ENCODE data around the gene TNK2.
"Not testable (repeated sequence)": the region's sequence is repeated elsewhere in the genome, so short reads cannot be mapped to it uniquely, and the experiment has no call there.

The TNK2 gene

GRCh38 chr3:195825857-195826804 is 82.2 kb downstream of the TNK2 start:
- H2AK5ac ChIP-seq (ENCODE audit: low read depth, low read length): peak overlapping the region; percentile 66
- DNase-seq (ENCODE audit: low spot score): no peak
- peaks cover 0 to 23% (median 0%) of the 10 kb centered on the region in 3 experiments for H3K27me3 ChIP-seq (ENCODE audit: control insufficient read depth in 3 of 3, insufficient read depth in 3 of 3, low read depth in 1 of 3, low read length in 3 of 3)
- no peak overlapping the region for H2BK12ac ChIP-seq (ENCODE audit: low read length)
- no peak overlapping the region for H3K4ac ChIP-seq (ENCODE audit: low read length)
- H3K18ac ChIP-seq (ENCODE audit: low read length): no peak overlapping the region
- no CpG with 5 or more reads among the region's 47 CpGs for WGBS, 2 donors (ENCODE audit: extremely low coverage in 2 of 2, insufficient read length in 2 of 2, insufficient replicate concordance in 1 of 2)
- H2BK15ac ChIP-seq (ENCODE audit: low read length): no peak overlapping the region
- H3K4me3 ChIP-seq (ENCODE audit: low read length in 2 of 2): no peak overlapping the region
- peak overlapping the region; percentile 3 for H3K23ac ChIP-seq (ENCODE audit: low read depth, low read length, poor library complexity)
- no peaks in the 10 kb centered on the region for H3K79me1 ChIP-seq (ENCODE audit: low read depth, low read length)
- no peak overlapping the region for H3K27ac ChIP-seq (replicated peaks; ENCODE audit: low read length)
- no peaks in the 10 kb centered on the region for H3K9me3 ChIP-seq (replicated peaks in 1 of 2; ENCODE audit: control insufficient read depth in 2 of 2, insufficient read depth in 1 of 2, low read depth in 1 of 2, low read length in 2 of 2)
- no peaks in the 10 kb centered on the region for H3K4me1 ChIP-seq (ENCODE audit: control insufficient read depth in 2 of 2, insufficient read depth in 1 of 2, low read depth in 1 of 2, low read length in 2 of 2)
- H2AFZ ChIP-seq (ENCODE audit: low read length): no peak overlapping the region
- H2BK5ac ChIP-seq (ENCODE audit: low read length): no peak overlapping the region
- no peak overlapping the region for H3K9ac ChIP-seq (ENCODE audit: low read depth, low read length, poor library complexity)
- no peak overlapping the region for H3K4me2 ChIP-seq (ENCODE audit: insufficient read depth, low read length, poor library complexity, severe bottlenecking)
- H4K8ac ChIP-seq (ENCODE audit: low read depth, low read length): no peak overlapping the region
- H4K91ac ChIP-seq (ENCODE audit: low read depth, low read length, poor library complexity): no peak overlapping the region
- H3K14ac ChIP-seq (ENCODE audit: low read length): no peak overlapping the region
- H3K36me3 ChIP-seq (replicated peaks in 1 of 2; ENCODE audit: control insufficient read depth in 2 of 2, insufficient read depth in 2 of 2, low read length in 2 of 2): no peaks in the 10 kb centered on the region
- peak overlapping the region; percentile 61 for H2BK120ac ChIP-seq (ENCODE audit: low read depth, low read length)

GRCh38 chr3:195825191-195825588 is 83.2 kb downstream of the TNK2 start:
- no peak overlapping the region for H3K27ac ChIP-seq (replicated peaks; ENCODE audit: low read length)
- H3K27me3 ChIP-seq (ENCODE audit: control insufficient read depth in 3 of 3, insufficient read depth in 3 of 3, low read depth in 1 of 3, low read length in 3 of 3): peaks cover 0 to 25% (median 0%) of the 10 kb centered on the region in 3 experiments
- DNase-seq (ENCODE audit: low spot score): no peak
- no peak overlapping the region for H2BK12ac ChIP-seq (ENCODE audit: low read length)
- H3K9ac ChIP-seq (ENCODE audit: low read depth, low read length, poor library complexity): no peak overlapping the region
- H2AK5ac ChIP-seq (ENCODE audit: low read depth, low read length): peak overlapping the region; percentile 34
- H4K91ac ChIP-seq (ENCODE audit: low read depth, low read length, poor library complexity): no peak overlapping the region
- no peaks in the 10 kb centered on the region for H3K4me1 ChIP-seq (ENCODE audit: control insufficient read depth in 2 of 2, insufficient read depth in 1 of 2, low read depth in 1 of 2, low read length in 2 of 2)
- no peak overlapping the region for H2BK120ac ChIP-seq (ENCODE audit: low read depth, low read length)
- no peak overlapping the region for H3K4me2 ChIP-seq (ENCODE audit: insufficient read depth, low read length, poor library complexity, severe bottlenecking)
- H3K4me3 ChIP-seq (ENCODE audit: low read length in 2 of 2): no peak overlapping the region
- peak overlapping the region; percentile 35 for H3K18ac ChIP-seq (ENCODE audit: low read length)
- no peak overlapping the region for H3K23ac ChIP-seq (ENCODE audit: low read depth, low read length, poor library complexity)
- no peaks in the 10 kb centered on the region for H3K36me3 ChIP-seq (replicated peaks in 1 of 2; ENCODE audit: control insufficient read depth in 2 of 2, insufficient read depth in 2 of 2, low read length in 2 of 2)
- no peak overlapping the region for H2AFZ ChIP-seq (ENCODE audit: low read length)
- no peak overlapping the region for H4K8ac ChIP-seq (ENCODE audit: low read depth, low read length)
- H3K14ac ChIP-seq (ENCODE audit: low read length): no peak overlapping the region
- H2BK15ac ChIP-seq (ENCODE audit: low read length): peak overlapping the region; percentile 69
- no peak overlapping the region for H3K4ac ChIP-seq (ENCODE audit: low read length)
- no peaks in the 10 kb centered on the region for H3K79me1 ChIP-seq (ENCODE audit: low read depth, low read length)
- no CpG with 5 or more reads among the region's 15 CpGs for WGBS, 2 donors (ENCODE audit: extremely low coverage in 2 of 2, insufficient read length in 2 of 2, insufficient replicate concordance in 1 of 2)
- no peaks in the 10 kb centered on the region for H3K9me3 ChIP-seq (replicated peaks in 1 of 2; ENCODE audit: control insufficient read depth in 2 of 2, insufficient read depth in 1 of 2, low read depth in 1 of 2, low read length in 2 of 2)
- H2BK5ac ChIP-seq (ENCODE audit: low read length): peak overlapping the region; percentile 60

- not testable (repeated sequence) for H3K4me2 ChIP-seq (ENCODE audit: insufficient read depth, low read length, poor library complexity, severe bottlenecking)
- peak overlapping the region; percentile 60 for H2BK5ac ChIP-seq (ENCODE audit: low read length)
Observed at GRCh38 chr3:195824425-195825190, 83.7 kb downstream of the TNK2 start.

GRCh38 chr3:195823999-195824398 is 84.4 kb downstream of the TNK2 start:
- Histone ChIP-seq H3K4ac (ENCODE audit: low read length) (no peak overlapping the region), H3K27me3 (ENCODE audit: control insufficient read depth in 3 of 3, insufficient read depth in 3 of 3, low read depth in 1 of 3, low read length in 3 of 3) (peaks cover 0 to 28% (median 0%) of the 10 kb centered on the region in 3 experiments), H3K36me3 (replicated peaks in 1 of 2; ENCODE audit: control insufficient read depth in 2 of 2, insufficient read depth in 2 of 2, low read length in 2 of 2) (no peaks in the 10 kb centered on the region), H2BK12ac (ENCODE audit: low read length) (peak overlapping the region; percentile 30), H3K27ac (replicated peaks; ENCODE audit: low read length) (no peak overlapping the region), H4K8ac (ENCODE audit: low read depth, low read length) (no peak overlapping the region), H2BK15ac (ENCODE audit: low read length) (no peak overlapping the region), H2BK120ac (ENCODE audit: low read depth, low read length) (no peak overlapping the region), H3K4me3 (ENCODE audit: low read length in 2 of 2) (no peak overlapping the region), H3K23ac (ENCODE audit: low read depth, low read length, poor library complexity) (peak overlapping the region; percentile 83), H3K18ac (ENCODE audit: low read length) (peak overlapping the region; percentile 30), H3K9ac (ENCODE audit: low read depth, low read length, poor library complexity) (no peak overlapping the region), H3K9me3 (replicated peaks in 1 of 2; ENCODE audit: control insufficient read depth in 2 of 2, insufficient read depth in 1 of 2, low read depth in 1 of 2, low read length in 2 of 2) (no peaks in the 10 kb centered on the region), H2BK5ac (ENCODE audit: low read length) (no peak overlapping the region), H3K4me2 (ENCODE audit: insufficient read depth, low read length, poor library complexity, severe bottlenecking) (no peak overlapping the region), H4K91ac (ENCODE audit: low read depth, low read length, poor library complexity) (no peak overlapping the region), H3K79me1 (ENCODE audit: low read depth, low read length) (no peaks in the 10 kb centered on the region), H3K4me1 (ENCODE audit: control insufficient read depth in 2 of 2, insufficient read depth in 1 of 2, low read depth in 1 of 2, low read length in 2 of 2) (no peaks in the 10 kb centered on the region), H2AK5ac (ENCODE audit: low read depth, low read length) (peak overlapping the region; percentile 97), H2AFZ (ENCODE audit: low read length) (no peak overlapping the region), H3K14ac (ENCODE audit: low read length) (peak overlapping the region; percentile 76)
- DNase-seq (ENCODE audit: low spot score): no peak
- WGBS, 2 donors (ENCODE audit: extremely low coverage in 2 of 2, insufficient read length in 2 of 2, insufficient replicate concordance in 1 of 2): no CpG with 5 or more reads among the region's 13 CpGs

More at GRCh38 chr3:195824425-195825190, 83.7 kb downstream of the TNK2 start:
- H3K36me3 ChIP-seq (replicated peaks in 1 of 2; ENCODE audit: control insufficient read depth in 2 of 2, insufficient read depth in 2 of 2, low read length in 2 of 2); H2BK120ac ChIP-seq (ENCODE audit: low read depth, low read length); H3K9me3 ChIP-seq (replicated peaks in 1 of 2; ENCODE audit: control insufficient read depth in 2 of 2, insufficient read depth in 1 of 2, low read depth in 1 of 2, low read length in 2 of 2); H2AFZ ChIP-seq (ENCODE audit: low read length); H4K8ac ChIP-seq (ENCODE audit: low read depth, low read length); H3K9ac ChIP-seq (ENCODE audit: low read depth, low read length, poor library complexity); DNase-seq (ENCODE audit: low spot score); H2BK12ac ChIP-seq (ENCODE audit: low read length); H3K79me1 ChIP-seq (ENCODE audit: low read depth, low read length); H3K4me1 ChIP-seq (ENCODE audit: control insufficient read depth in 2 of 2, insufficient read depth in 1 of 2, low read depth in 1 of 2, low read length in 2 of 2); H3K23ac ChIP-seq (ENCODE audit: low read depth, low read length, poor library complexity); H3K4me3 ChIP-seq (ENCODE audit: low read length in 2 of 2); H3K14ac ChIP-seq (ENCODE audit: low read length); H4K91ac ChIP-seq (ENCODE audit: low read depth, low read length, poor library complexity); H3K27ac ChIP-seq (replicated peaks; ENCODE audit: low read length); H3K4ac ChIP-seq (ENCODE audit: low read length); H3K18ac ChIP-seq (ENCODE audit: low read length): not testable (repeated sequence)
- Histone ChIP-seq H2AK5ac (ENCODE audit: low read depth, low read length) (peak overlapping the region; percentile 34), H2BK15ac (ENCODE audit: low read length) (peak overlapping the region; percentile 69), H3K27me3 (ENCODE audit: control insufficient read depth in 3 of 3, insufficient read depth in 3 of 3, low read depth in 1 of 3, low read length in 3 of 3) (peaks cover 0 to 25% (median 0%) of the 10 kb centered on the region in 3 experiments)
- no CpG with 5 or more reads among the region's 13 CpGs for WGBS, 2 donors (ENCODE audit: extremely low coverage in 2 of 2, insufficient read length in 2 of 2, insufficient replicate concordance in 1 of 2)
